ENCODE data around the gene RASAL2. TPM values are rescaled to one million over a fixed set of nuclear protein-coding genes. Genes with fewer than 3 reads are reported as not detected.
A peak's percentile ranks its signal among the peaks of the same experiment; 100 is the strongest.

RASAL2 gene
- total and polyA plus RNA-seq, 2 of the 4 experiments (the other 2 are of a cell fraction) = 13.1 to 20.6 TPM

DNA sequence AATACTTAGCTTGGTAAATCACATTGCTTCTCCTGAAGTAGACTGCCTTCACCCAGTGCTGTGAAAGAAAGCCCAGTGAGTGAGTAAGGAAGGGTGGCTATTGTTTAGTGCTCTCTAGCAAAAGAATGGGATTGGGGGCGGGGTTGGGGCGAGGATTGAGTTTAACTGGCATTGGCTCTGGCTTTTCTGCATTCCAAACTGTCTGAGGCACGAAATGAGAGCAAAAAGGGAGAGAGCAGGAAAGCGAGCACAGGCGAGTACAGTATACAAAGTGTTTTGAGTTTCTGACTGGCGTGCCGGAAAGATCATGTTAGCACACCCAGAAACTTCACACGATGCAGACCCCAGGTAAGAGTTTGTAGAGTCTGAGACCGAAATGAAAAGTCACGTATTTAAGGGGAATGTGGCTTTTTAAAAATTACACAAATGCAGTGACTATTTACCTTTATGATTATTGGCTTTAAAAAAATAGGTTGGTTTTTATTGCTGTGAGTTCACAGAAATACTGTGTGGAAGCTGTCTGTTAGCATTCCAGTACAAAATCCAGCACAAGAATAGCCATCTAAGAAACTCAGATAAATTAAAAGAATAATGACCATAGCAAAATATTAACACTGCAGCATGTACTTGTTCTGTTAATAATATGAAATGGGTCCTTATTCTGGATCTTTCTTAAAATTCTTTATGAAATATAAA is 247.5 kb downstream of the RASAL2 start:
- H2BK120ac ChIP-seq (ENCODE audit: low read depth, low read length) = peak overlapping the region; percentile 56; the same call in 1 of the 2 replicates
- peak overlapping the region in 1 of 2 experiments; percentile 73; a peak in 2 of 4 replicates for H4K8ac ChIP-seq (ENCODE audit: low read depth in 2 of 2, low read length in 2 of 2)
- H2AK9ac ChIP-seq (replicated peaks; ENCODE audit: low read depth, low read length, poor library complexity) = no peak overlapping the region
- POLR2A ChIA-PET (ENCODE audit: unreplicated experiment) = no interaction called here
- peak overlapping the region; percentile 27; the same call in 1 of the 2 replicates for H3K4ac ChIP-seq (ENCODE audit: low read depth, low read length)
- H2BK5ac ChIP-seq (ENCODE audit: low read depth, low read length, poor library complexity, severe bottlenecking) = peak overlapping the region; percentile 69
- peaks cover 13% of the 10 kb centered on the region for H3K4me1 ChIP-seq (ENCODE audit: control insufficient read depth, insufficient read depth, low read length)
- peak overlapping the region; percentile 85 for H3K9ac ChIP-seq (ENCODE audit: low read depth, low read length)
- peak; percentile 78 for ATAC-seq (ENCODE audit: low read depth)
- peak overlapping the region; percentile 89 for H3K18ac ChIP-seq (ENCODE audit: low read depth, low read length)
- no peak overlapping the region for H2AK5ac ChIP-seq (ENCODE audit: low read depth, low read length)
- peak overlapping the region; percentile 56 for H2AFZ ChIP-seq (replicated peaks; ENCODE audit: low read length, poor library complexity)
- H3K9me3 ChIP-seq (ENCODE audit: control insufficient read depth, insufficient read depth, low read length) = no peaks in the 10 kb centered on the region
- peaks cover 8% of the 10 kb centered on the region; the same call in 1 of the 2 replicates for H3K9me1 ChIP-seq (ENCODE audit: insufficient read depth, low read length)
- peak overlapping the region; percentile 37; the same call in 1 of the 3 replicates for H2BK15ac ChIP-seq (ENCODE audit: low read depth, low read length)
- TF ChIP-seq MAZ (IDR thresholded peaks at IDR 0.05; ENCODE audit: borderline replicate concordance, low read depth, low read length) (0 out of 2 replicates have a peak, but pooled peaks have one; percentile 11), MAFK (IDR thresholded peaks at IDR 0.05; ENCODE audit: low read depth, low read length) (no peak)
- H2BK20ac ChIP-seq (ENCODE audit: low read depth, low read length) = no peak overlapping the region; the same call in 1 of the 2 replicates
- 7% methylated on average over 3 of the region's 10 CpGs; no CpG with 5 or more reads in 1 of the 2 experiments for WGBS, 2 experiments (ENCODE audit: extremely low coverage in 2 of 2, insufficient read length in 1 of 2)
- intact Hi-C loops (cut with micrococcal nuclease) (no loop called here), in situ Hi-C loops (cut with MboI; ENCODE audit: low sequenced_read_pairs) (no loop called here), dilution Hi-C loops (cut with HindIII; ENCODE audit: low sequenced_read_pairs, unreplicated experiment) (no loop called here)
- peak overlapping the region; percentile 99 for H3K4me2 ChIP-seq (ENCODE audit: low read depth, low read length)
- peak overlapping the region; percentile 45 for H3K4me3 ChIP-seq (ENCODE audit: insufficient read depth, low read depth, low read length)
- H3K27ac ChIP-seq (ENCODE audit: insufficient read depth, low read length) = peak overlapping the region; percentile 82; the same call in 1 of the 2 replicates
- peak overlapping the region; percentile 87; the same call in 1 of the 2 replicates for H4K5ac ChIP-seq (ENCODE audit: low read depth, low read length)
- H4K20me1 ChIP-seq (ENCODE audit: insufficient read depth, low read length) = no peaks in the 10 kb centered on the region
- no peak overlapping the region for H3K23ac ChIP-seq (ENCODE audit: low read depth, low read length)
- H3K36me3 ChIP-seq (ENCODE audit: control insufficient read depth, insufficient read depth, low read length) = no peaks in the 10 kb centered on the region
- H3K56ac ChIP-seq (ENCODE audit: extremely low read depth, insufficient read depth, low read length) = peak overlapping the region; percentile 46; the same call in 1 of the 2 replicates
- peak overlapping the region; percentile 69 for H3K14ac ChIP-seq (replicated peaks; ENCODE audit: low read depth, low read length)
- H4K91ac ChIP-seq (ENCODE audit: insufficient read depth, low read depth, low read length) = peak overlapping the region; percentile 26; the same call in 1 of the 2 replicates
- CTCF ChIA-PET = no interaction called here
- DNase-seq = peak; percentile 80
- H3K27me3 ChIP-seq (ENCODE audit: control insufficient read depth, insufficient read depth, low read length) = no peaks in the 10 kb centered on the region
- peaks cover 10 to 26% of the 10 kb centered on the region in 2 experiments; a peak in 3 of 4 replicates for H3K79me1 ChIP-seq (ENCODE audit: low read depth in 1 of 2, low read length in 2 of 2)
- BruUV-seq (replicated peaks) = no TSS peak
